Mesothelial cell of epicardium (in vitro differentiated cells): ENCODE data around the gene SLC6A19. TPM values are rescaled to one million over a fixed set of nuclear protein-coding genes. Genes with fewer than 3 reads are reported as not detected.

Experiments
- DNase-seq, 2 experiments: peaks; one replicate each; pipeline ENCODE4 v3.0.0; 2021; ENCODE audit warnings: low spot score in 2 of 2; ENCODE audit not compliant: unreplicated experiment in 2 of 2
- H3K27ac Mint-ChIP-seq: 2 replicates; pipeline ENCODE4 v1.8.0; 2021; ENCODE audit warnings: mixed read lengths
- H3K27me3 Mint-ChIP-seq: 2 replicates; pipeline ENCODE4 v1.8.0; 2021; ENCODE audit warnings: low read depth, mixed read lengths
- H3K36me3 Mint-ChIP-seq: 2 replicates; pipeline ENCODE4 v1.8.0; 2021; ENCODE audit warnings: mixed read lengths
- H3K4me1 Mint-ChIP-seq: 2 replicates; pipeline ENCODE4 v1.8.0; 2021; ENCODE audit warnings: mixed read lengths
- H3K4me3 Mint-ChIP-seq: 2 replicates; pipeline ENCODE4 v1.8.0; 2021; ENCODE audit warnings: mild to moderate bottlenecking, moderate library complexity, mixed read lengths
- H3K9me3 Mint-ChIP-seq: 2 replicates; pipeline ENCODE4 v1.8.0; 2021; ENCODE audit warnings: mixed read lengths
- CTCF ChIP-seq: fragments of 200-600 bp; sonication (generic); IDR thresholded peaks from one replicate; pipeline ENCODE4 v1.5.0; 2021; ENCODE audit warnings: antibody characterized with exemption; ENCODE audit not compliant: unreplicated experiment
- total RNA-seq: library from RNA; stranded (reverse); gene quantifications from 3 replicates; pipeline ENCODE4 v1.2.1, GENCODE V29; 2021

Gene SLC6A19
- total RNA-seq, 1 donor from 2014 or later = not detected

GRCh38 chr5:1172007-1172581, 29.3 kb upstream of the SLC6A19 start:
- no peak for DNase-seq

GRCh38 chr5:1172670-1173404, 28.6 kb upstream of the SLC6A19 start:
- Mint-ChIP-seq H3K4me3 (no peak overlapping the region), H3K27me3 (peaks cover 25% of the 10 kb centered on the region), H3K4me1 (peaks cover 2% of the 10 kb centered on the region), H3K27ac (no peak overlapping the region), H3K36me3 (no peaks in the 10 kb centered on the region), H3K9me3 (no peaks in the 10 kb centered on the region)
- DNase-seq = no peak
- no peak for TF ChIP-seq CTCF

More at GRCh38 chr5:1172007-1172581, 29.3 kb upstream of the SLC6A19 start:
- H3K4me3 Mint-ChIP-seq = no peak overlapping the region
- H3K36me3 Mint-ChIP-seq = no peaks in the 10 kb centered on the region
- peaks cover 2% of the 10 kb centered on the region for H3K4me1 Mint-ChIP-seq
- H3K27me3 Mint-ChIP-seq = peaks cover 30% of the 10 kb centered on the region
- TF ChIP-seq CTCF = no peak
- H3K9me3 Mint-ChIP-seq = no peaks in the 10 kb centered on the region
- no peak overlapping the region for H3K27ac Mint-ChIP-seq

GRCh38 chr5:1173485-1174070, 27.8 kb upstream of the SLC6A19 start:
- Mint-ChIP-seq H3K4me1 (no peaks in the 10 kb centered on the region), H3K4me3 (no peak overlapping the region), H3K27ac (no peak overlapping the region), H3K27me3 (peaks cover 23% of the 10 kb centered on the region), H3K9me3 (no peaks in the 10 kb centered on the region), H3K36me3 (no peaks in the 10 kb centered on the region)
- TF ChIP-seq CTCF = no peak
- no peak for DNase-seq

- no peak overlapping the region for H3K4me3 Mint-ChIP-seq
- H3K36me3 Mint-ChIP-seq = no peaks in the 10 kb centered on the region
- H3K4me1 Mint-ChIP-seq = no peaks in the 10 kb centered on the region
- no peak overlapping the region for H3K27ac Mint-ChIP-seq
- DNase-seq = peak in 1 of 2 experiments; percentile 68
- TF ChIP-seq CTCF = peak; percentile 54
- peaks cover 20% of the 10 kb centered on the region for H3K27me3 Mint-ChIP-seq
- H3K9me3 Mint-ChIP-seq = no peaks in the 10 kb centered on the region
Measured at GRCh38 chr5:1174122-1174936, 27.1 kb upstream of the SLC6A19 start.

GRCh38 chr5:1175015-1175414, 26.4 kb upstream of the SLC6A19 start:
- H3K9me3 Mint-ChIP-seq = no peaks in the 10 kb centered on the region
- TF ChIP-seq CTCF = no peak
- H3K4me3 Mint-ChIP-seq = no peak overlapping the region
- H3K27me3 Mint-ChIP-seq = peaks cover 16% of the 10 kb centered on the region
- DNase-seq = no peak
- H3K27ac Mint-ChIP-seq = no peak overlapping the region
- no peaks in the 10 kb centered on the region for H3K4me1 Mint-ChIP-seq
- no peaks in the 10 kb centered on the region for H3K36me3 Mint-ChIP-seq
